ENCODE data around the gene ABHD1.

DNA sequence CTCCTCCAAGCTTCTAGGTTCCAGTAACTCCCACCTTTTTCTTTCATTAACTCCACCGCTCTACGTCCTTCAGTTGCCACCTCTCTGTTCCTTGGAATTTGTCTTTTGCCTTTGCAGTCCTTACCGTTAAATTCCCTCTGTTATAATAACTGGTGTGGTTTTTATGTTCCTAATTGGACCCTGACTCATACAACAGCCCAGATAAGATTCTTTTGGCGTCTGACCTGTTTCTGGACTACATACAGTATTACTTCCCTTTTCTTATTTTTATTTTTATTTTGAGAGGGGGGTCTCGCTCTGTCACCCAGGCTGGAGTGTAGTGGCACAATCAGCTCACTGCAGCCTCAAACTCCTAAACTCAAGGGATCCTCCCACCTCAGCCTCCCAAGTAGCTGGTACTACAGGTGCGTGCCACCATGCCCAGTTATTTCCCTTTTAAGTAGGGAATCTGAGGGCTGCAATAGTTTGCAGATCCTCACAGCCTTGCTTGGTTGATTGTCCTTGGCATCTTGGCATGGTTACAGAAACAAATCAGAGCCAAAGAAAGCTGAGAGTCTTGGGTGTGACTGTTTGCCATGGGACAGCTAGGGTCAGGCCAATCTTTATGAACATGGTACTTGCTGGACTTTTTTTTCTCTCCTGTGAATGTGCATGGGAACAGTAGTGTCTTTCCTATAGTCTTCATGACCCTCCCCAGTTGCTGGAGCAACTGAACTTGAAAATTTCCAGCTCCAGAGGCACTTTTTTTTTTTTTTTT is 47.1 kb downstream of the ABHD1 start:
- TF ChIP-seq, protein P1, sequence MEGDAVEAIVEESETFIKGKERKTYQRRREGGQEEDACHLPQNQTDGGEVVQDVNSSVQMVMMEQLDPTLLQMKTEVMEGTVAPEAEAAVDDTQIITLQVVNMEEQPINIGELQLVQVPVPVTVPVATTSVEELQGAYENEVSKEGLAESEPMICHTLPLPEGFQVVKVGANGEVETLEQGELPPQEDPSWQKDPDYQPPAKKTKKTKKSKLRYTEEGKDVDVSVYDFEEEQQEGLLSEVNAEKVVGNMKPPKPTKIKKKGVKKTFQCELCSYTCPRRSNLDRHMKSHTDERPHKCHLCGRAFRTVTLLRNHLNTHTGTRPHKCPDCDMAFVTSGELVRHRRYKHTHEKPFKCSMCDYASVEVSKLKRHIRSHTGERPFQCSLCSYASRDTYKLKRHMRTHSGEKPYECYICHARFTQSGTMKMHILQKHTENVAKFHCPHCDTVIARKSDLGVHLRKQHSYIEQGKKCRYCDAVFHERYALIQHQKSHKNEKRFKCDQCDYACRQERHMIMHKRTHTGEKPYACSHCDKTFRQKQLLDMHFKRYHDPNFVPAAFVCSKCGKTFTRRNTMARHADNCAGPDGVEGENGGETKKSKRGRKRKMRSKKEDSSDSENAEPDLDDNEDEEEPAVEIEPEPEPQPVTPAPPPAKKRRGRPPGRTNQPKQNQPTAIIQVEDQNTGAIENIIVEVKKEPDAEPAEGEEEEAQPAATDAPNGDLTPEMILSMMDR (conservative IDR thresholded peaks at IDR 0.05), result no peak
- TF ChIP-seq ZFX (IDR thresholded peaks at IDR 0.05), result no peak
